Measurements from ENCODE around the gene SUFU.

SUFU gene

GRCh38 chr10:102641880-102642735, 138.3 kb downstream of the SUFU start:
- peak; percentile 94 for DNase-seq

GRCh38 chr10:102642736-102643335, 139.1 kb downstream of the SUFU start:
- DNase-seq, result no peak

GRCh38 chr10:102643336-102644065, 139.7 kb downstream of the SUFU start:
- peak; percentile 49 for DNase-seq

GRCh38 chr10:102644066-102644645, 140.4 kb downstream of the SUFU start, which contains the start of gene TRIM8:
TRIM8 (plus strand) TSS chr10:102644479; CDS start chr10:102644618, 139 bp downstream.
- peak; percentile 53 for DNase-seq

GRCh38 chr10:102644646-102645387, 141.0 kb downstream of the SUFU start:
- peak; percentile 64 for DNase-seq

GRCh38 chr10:102645388-102645740, 141.6 kb downstream of the SUFU start:
- no peak for DNase-seq

- DNase-seq, result peak; percentile 40
These were observed 142.2 kb downstream of the SUFU start for GRCh38 chr10:102645741-102646609.

- DNase-seq, result no peak
These were observed 143.1 kb downstream of the SUFU start for GRCh38 chr10:102646610-102647442.

GRCh38 chr10:102647443-102648268, 143.9 kb downstream of the SUFU start:
- no peak for DNase-seq

- DNase-seq, result no peak
These were observed 144.6 kb downstream of the SUFU start for GRCh38 chr10:102648269-102648888.

- no peak for DNase-seq
These were observed 145.4 kb downstream of the SUFU start for GRCh38 chr10:102648889-102649796.

GRCh38 chr10:102649797-102650654, 146.3 kb downstream of the SUFU start:
- no peak for DNase-seq

- DNase-seq, result no peak
These were observed 147.1 kb downstream of the SUFU start for GRCh38 chr10:102650655-102651454.

- DNase-seq, result no peak
These were observed 147.8 kb downstream of the SUFU start for GRCh38 chr10:102651455-102652169.

GRCh38 chr10:102652170-102652916, 148.6 kb downstream of the SUFU start:
- DNase-seq, result no peak
